GM18873 (cell line): ENCODE data around the gene DEGS1.

Source experiments
- ATAC-seq: cut with Tn5 transposase; IDR thresholded peaks from one replicate; pipeline ENCODE4 v1.9.1; 2021; ENCODE audit warnings: mild to moderate bottlenecking, moderate library complexity, moderate number of reproducible peaks; ENCODE audit not compliant: unreplicated experiment, low FRiP score

The DEGS1 gene

DNA sequence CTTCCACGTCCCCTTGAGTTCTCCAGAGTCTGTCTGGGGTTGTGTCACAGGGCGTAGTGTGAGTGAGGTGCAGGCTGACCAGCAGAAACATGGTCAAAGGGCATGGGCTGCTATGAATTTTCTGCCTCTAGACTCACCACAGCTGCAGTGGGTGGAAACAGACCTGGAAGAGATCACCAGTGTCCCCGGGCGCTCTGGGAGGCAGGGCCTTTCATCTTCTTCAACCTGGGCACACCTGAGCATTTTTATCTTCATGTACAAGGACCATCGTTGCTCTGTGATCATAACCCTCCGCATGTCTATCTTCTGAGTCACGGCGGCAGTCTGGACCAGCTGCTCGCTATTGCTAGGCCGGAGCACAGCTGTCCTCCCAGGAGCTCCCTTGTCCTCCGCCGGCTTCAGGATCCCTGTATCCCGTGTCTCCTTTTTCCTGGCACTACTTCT is 29.6 kb downstream of the DEGS1 start:
- ATAC-seq, result no peak

DNA sequence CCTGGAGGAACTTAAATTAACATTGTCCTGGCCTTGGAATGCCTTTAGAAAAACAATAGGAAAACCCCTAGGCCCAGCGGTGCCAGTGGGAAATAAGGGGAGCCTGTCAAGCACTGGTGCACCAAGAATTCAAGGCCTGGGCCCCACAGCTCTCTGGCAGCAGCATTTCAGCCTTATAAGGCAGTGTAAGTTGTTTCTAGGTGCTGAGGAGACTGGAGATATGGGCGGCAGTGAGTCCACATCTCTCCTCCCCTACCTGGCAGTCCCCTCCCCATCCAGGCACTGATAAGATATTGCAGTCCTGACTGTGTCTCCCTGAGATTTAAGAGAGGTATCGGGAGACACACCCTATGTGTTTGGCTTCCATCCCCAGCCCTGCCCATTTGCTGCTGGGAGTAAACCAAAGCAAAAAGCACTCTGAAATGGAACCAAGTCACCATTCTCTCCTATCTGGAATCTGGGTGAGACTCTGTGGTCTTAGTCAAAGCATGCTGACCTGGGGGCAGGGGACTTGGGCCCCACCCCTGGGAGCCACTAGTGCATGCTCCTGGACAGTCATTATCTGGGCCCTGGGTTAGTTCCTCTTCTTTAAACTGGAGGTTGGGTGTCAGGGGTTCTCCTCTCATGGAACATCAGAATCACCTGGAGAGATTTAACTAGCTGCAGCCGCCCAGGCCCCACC is 30.5 kb downstream of the DEGS1 start:
- no peak for ATAC-seq

DNA sequence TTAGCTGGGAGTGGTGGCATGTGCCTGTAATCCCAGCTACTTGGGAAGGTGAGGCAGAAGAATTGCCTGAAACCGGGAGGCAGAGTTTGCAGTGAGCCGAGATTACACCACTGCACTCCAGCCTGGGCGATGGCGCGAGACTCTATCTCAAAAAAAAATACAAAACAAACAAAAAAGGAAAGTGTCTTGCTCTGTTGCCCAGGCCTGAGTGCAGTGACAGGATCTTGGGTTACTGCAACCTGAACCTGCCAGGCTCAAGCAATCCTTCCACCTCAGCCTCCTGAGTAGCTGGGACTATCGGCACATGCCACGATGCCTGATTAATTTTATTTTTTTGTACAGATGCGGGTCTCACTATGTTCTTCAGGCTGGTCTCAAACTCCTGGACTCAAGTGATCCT is 33.3 kb downstream of the DEGS1 start:
- no peak for ATAC-seq

DNA sequence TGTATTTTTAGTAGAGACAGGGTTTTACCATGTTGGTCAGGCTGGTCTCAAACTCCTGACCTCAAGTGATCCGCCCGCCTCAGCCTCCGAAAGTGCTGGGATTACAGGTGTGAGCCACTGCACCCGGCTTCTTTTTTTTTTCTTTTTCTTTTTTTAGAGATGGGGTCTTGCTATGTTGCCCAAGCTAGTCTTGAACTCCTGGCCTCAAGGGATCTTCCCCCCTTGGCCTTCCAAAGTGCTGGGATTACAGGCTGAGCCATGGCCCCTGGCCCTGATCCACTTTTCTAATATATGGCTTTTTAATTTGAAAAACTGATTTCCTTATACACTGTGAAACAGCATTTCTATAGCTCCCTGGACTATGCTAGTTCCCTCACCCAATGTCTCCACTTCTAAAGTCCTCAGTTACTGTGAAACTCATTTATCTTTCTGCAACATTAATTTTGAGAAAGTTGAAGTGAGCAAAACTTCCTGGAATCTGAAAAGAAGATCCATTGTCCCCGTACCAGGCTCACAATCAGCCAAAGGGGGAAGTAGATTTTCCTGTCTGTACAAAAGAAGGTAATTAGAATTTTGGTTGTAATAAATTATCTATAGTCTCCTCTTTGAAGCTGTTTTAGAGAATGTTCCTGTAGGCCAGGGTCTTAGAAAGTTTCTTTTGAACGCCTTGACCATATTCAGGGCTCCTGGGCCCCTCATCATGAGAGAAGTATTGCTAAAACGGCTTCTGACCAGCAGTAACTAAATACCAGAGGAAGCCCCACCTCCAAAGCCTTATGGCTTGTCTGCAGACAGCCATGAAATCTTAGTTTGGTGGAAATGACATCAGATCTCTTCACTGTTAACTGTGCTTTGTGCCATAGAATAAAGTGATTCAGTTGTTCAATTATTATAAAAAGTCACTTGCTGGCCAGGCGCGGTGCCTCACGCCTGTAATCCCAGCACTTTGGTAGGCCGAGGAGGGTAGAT is 34.9 kb downstream of the DEGS1 start:
- no peak for ATAC-seq

DNA sequence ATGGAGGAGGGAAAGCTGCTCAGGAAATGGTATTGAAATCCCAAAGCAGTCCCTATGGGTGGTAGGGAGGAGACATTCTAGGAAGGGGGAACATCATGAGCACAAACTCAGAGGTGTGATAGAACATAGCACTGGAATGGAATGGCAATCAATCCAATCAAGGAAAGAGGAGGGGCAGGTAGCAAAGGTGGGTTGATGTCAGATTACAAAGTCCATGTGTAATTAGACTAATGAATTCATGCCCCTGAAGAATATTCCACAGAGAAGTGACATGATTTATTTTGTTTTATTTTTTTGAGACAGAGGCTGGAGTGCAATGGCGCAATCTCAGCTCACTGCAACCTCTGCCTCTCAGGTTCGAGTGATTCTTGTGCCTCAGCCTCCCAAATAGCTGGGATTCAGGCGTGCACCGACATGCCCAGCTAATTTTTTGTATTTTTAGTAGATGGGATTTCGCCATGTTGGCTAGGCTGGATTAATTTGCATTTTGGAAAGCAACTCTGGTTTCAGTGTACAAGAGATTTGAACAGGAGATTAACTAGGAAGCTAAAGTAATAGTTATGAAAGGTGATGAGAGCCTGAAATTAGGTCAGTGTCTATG is 36.1 kb downstream of the DEGS1 start:
- no peak for ATAC-seq

DNA sequence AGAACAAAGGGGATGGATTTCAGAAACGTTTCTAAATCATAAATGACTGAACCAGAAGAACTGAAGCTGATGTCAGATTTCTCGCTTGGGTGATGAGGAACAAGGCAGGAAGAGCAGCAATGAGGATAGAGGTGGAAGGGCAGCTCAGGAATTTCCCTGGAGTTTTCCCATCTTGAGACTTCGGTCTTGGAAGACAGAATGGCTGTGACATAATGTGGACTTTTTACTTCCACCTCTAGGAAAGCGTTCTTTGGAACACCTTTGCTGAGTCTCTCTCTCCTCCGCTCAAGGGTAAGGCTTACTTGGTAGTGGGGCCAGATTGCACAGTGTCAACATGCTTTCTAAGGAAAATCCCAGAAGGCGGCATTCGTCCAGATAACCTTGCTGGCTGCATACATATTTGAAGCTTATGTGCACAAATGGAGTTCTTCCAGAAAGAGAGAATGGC is 36.6 kb downstream of the DEGS1 start:
- ATAC-seq, result no peak

DNA sequence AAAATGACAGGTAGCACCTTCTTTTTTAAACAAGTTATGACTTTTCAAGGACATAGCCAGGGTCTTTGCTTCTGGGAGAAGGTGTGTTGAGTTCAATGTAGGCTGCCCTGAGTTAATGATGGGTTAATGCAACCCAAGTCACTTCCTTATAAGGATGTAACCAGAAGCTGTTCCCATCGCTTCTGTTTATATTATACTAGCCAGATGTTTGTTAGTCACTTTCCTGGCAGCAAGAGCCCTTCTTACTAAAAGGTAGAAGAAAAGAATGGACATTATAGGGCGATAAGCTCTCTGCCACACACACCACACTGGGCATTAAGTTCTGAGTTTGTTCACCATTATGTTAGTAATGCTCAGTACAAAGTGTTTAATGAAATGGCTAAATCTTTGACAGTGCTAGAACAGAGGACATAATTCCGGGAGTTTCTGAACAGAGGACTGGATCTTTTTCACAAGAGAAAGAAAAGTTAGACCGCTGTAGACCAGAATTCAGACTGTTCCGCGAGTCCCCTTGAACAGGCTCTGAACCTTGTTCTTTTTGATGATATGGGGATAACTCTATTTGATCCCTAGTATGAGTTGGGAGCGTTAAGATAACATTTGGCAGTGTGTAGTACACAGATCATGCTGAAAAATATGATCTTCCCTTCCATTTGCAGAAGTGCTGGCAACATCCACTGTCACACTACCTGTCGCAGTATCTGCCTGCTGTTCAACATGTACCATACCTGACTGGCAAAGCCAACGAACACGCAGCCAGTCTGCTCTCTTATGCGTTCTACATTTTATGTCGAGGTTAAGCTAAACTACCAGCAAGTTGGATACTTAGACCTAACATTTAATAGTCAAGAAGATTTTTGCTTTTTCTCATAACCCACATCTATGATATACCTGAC is 41.0 kb downstream of the DEGS1 start:
- no peak for ATAC-seq

DNA sequence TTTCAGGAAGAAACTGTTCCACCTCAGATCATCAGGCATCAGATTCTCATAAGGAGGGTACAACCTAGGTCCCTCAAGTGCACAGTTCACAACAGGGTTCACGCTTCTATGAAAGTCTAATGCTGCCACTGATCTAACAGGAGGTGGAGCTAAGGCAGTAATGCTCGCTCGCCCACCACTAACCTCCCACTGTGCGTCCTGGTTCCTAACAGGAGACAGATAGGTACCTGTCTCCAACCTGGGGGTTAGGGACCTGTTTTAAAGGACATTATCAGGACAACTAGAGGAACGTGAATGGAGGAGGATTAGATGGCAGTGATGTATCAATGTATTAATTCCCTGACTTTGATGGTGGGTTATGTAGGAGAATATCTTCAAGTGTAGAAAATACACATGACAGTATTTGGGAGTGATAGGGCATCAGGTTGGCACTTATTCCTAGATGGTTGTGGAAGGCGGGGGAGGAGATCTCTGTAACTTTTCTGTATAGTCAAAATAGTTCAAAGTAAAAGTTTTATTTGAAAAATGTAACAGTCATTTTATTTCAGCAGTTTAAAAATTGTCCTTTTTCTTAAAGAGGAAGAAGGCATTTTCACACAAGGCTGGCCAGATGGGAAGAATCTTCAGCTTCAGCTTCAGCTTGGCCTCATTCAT is 43.9 kb downstream of the DEGS1 start:
- ATAC-seq, result no peak

DNA sequence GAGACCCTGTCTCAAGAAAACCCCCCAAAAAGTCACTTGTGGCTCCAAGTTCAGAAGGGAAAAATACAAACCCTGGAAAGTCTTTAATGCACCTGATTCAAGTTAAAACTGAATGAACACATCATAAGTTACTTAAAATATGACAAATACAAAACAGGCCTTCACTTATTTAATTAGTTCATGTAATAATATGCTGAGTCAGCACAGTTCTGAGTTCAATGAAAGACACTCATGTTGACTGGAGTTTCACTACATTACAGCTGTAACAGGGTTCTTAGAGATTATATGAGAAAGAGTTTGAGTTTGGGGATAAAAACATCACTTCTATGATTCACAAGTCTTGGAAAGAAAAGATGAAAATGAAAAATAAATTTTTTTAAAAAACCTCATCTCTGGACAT is 51.0 kb downstream of the DEGS1 start:
- ATAC-seq, result no peak

DNA sequence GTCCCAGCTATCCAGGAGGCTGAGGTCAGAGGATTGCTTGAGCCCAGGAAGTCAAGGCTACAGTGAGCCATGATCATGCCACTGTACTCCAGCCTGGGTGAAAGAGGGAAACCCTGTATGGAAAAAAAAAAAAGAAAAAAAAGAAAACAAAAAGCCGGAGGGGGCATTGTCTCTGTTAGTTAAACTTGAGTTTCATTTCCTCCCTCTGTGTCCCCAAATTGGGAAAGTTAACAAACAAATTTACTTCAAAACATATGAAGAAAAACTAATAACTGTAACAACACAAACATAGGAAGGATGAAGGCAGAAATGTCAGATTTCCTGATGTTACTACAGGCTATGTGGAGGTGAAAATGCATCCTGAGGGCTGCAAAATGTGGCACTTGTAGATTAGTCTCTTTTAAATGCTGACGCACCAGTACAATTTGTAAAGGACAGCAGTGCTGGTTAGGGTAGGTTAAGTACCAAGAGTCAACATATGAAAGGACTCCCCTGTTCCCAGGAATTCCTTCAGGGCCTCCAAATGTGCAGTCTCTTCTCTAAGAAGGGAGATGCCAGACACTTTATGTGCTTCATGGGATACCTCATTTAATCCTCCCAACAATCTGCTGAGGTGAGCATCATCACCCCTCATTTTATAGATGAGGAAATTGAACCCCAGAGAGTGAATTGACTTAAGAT is 52.9 kb downstream of the DEGS1 start:
- ATAC-seq, result no peak

DNA sequence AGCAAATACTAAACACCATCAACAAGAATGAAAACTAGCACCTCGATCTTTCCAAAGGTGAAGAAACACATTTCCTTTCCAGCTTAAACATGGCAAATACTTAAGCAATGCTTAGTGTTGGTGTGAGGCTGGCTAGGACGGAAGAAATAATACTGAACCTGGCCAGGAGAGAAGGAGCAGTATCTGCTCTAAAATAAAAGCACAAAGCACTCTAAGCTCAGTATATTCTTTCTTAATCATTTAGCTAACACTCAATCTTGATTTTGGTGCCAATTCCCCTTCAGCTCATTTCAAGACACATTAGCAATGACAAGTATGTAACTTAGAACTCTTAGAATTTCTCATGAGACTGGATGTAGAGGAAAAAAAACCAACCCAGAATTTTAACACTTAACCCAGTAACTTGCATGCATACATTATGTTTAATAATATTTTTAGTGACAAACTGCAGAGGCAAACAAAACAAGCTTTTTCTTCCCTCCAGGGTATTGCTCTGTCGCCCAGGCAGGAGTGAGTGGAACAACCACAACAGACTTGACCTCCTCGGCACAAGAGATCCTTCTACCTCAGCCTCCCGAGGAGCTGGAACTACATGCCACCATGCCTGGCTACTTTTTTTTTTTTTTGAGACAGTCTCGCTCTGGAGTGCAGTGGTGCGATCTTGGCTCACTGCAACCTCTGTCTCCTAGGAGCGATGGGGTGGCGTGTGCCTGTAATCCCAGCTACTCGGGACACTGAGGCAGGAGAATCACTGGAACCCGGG is 54.3 kb downstream of the DEGS1 start:
- no peak for ATAC-seq

DNA sequence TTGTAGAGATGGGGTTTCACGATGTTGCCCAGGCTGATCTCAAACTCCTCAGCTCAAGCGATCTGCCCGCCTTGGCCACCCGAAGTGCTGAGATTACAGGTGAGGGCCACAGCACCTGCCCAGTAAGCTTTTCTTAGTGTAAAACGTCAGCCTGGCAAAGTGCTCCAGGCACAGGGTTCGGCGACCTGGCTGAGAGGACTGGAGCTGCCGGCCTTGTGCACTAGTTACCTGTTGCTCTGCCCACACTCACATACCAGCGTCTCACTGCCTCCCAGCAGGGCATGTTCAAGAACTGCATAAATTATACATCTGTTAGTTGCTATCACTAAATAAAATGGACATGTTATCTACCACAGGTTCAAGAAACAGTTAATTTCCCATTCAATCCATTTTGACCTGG is 55.2 kb downstream of the DEGS1 start:
- no peak for ATAC-seq

DNA sequence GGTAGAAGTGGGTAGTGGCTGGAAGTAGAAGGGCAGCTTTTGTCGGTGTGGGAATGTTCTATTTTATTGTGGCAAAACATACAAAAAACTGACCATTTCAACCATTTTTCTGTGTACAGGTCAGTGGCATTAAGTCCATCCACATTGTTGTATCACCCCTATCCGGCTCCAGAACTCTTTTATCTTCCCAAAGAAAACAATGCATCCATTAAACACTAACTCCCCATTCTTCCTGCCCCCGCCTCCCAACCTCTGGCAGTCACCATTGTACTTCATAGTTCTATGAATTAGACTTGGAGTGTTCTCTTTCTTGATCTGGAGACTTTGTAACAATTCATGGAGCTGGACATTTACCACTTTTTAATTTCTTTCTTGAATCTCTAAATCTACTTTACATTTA is 55.7 kb downstream of the DEGS1 start:
- no peak for ATAC-seq
